Neural crest cell (in vitro differentiated cells): Measurements from ENCODE around the gene BTNL3. TPM values are rescaled to one million over a fixed set of nuclear protein-coding genes. Genes with fewer than 3 reads are reported as not detected.
A peak's percentile ranks its signal among the peaks of the same experiment; 100 is the strongest.

Experiments
- DNase-seq: peaks from one replicate; pipeline ENCODE4 v3.0.0; 2021; ENCODE audit warnings: low read depth, mixed read lengths, low spot score
- H3K27ac Mint-ChIP-seq: one replicate; pipeline ENCODE4 v1.8.0; 2021; ENCODE audit warnings: mild to moderate bottlenecking, mixed read lengths; ENCODE audit not compliant: unreplicated experiment
- H3K27me3 Mint-ChIP-seq: 2 replicates; pipeline ENCODE4 v1.8.0; 2021; ENCODE audit warnings: low read depth, mild to moderate bottlenecking, mixed read lengths
- H3K36me3 Mint-ChIP-seq: 2 replicates; pipeline ENCODE4 v1.8.0; 2021; ENCODE audit warnings: low read depth, mild to moderate bottlenecking, mixed read lengths
- H3K4me1 Mint-ChIP-seq: 2 replicates; pipeline ENCODE4 v1.8.0; 2021; ENCODE audit warnings: mixed read lengths
- H3K4me3 Mint-ChIP-seq: one replicate; pipeline ENCODE4 v1.8.0; 2021; ENCODE audit warnings: mild to moderate bottlenecking, mixed read lengths
- H3K9me3 Mint-ChIP-seq: 2 replicates; pipeline ENCODE4 v1.8.0; 2021; ENCODE audit warnings: mixed read lengths
- total RNA-seq: library from RNA; stranded (reverse); gene quantifications from 2 replicates; pipeline ENCODE4 v1.2.1, GENCODE V29; 2021
- TF ChIP-seq, protein P1 (sequence below): fragments of 200-600 bp; sonication (generic); conservative IDR thresholded peaks from 2 replicates; pipeline ENCODE4 v1.5.0; 2021; ENCODE audit warnings: antibody characterized with exemption, mild to moderate bottlenecking

The BTNL3 gene
- total RNA-seq, 1 donor from 2014 or later = not detected

DNA sequence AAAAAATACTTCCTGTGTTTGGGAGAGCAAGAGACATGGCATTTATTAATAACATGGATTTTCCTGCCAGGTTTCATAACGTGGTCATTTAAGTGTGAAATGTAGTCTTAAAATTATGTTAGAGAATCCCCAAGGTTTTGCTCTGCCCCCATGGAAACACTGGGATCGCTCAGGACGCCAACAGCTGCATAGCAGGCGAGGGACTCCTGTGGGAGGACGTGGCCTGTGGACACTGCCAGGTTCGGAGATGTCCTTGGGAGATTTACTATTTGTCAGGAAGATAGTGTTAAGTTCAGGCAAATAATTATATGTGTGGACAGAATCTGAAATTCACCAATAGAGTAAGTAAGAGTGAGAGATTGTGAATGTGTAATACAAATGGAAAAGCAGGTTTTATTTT lies 52.4 kb downstream of the BTNL3 start:
- TF ChIP-seq, protein P1, sequence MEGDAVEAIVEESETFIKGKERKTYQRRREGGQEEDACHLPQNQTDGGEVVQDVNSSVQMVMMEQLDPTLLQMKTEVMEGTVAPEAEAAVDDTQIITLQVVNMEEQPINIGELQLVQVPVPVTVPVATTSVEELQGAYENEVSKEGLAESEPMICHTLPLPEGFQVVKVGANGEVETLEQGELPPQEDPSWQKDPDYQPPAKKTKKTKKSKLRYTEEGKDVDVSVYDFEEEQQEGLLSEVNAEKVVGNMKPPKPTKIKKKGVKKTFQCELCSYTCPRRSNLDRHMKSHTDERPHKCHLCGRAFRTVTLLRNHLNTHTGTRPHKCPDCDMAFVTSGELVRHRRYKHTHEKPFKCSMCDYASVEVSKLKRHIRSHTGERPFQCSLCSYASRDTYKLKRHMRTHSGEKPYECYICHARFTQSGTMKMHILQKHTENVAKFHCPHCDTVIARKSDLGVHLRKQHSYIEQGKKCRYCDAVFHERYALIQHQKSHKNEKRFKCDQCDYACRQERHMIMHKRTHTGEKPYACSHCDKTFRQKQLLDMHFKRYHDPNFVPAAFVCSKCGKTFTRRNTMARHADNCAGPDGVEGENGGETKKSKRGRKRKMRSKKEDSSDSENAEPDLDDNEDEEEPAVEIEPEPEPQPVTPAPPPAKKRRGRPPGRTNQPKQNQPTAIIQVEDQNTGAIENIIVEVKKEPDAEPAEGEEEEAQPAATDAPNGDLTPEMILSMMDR = no peak
- Mint-ChIP-seq H3K9me3 (no peaks in the 10 kb centered on the region), H3K36me3 (no peaks in the 10 kb centered on the region), H3K27me3 (peaks cover 47% of the 10 kb centered on the region), H3K4me3 (no peak overlapping the region), H3K4me1 (no peaks in the 10 kb centered on the region), H3K27ac (no peak overlapping the region)
- DNase-seq = no peak

- no peaks in the 10 kb centered on the region for H3K9me3 Mint-ChIP-seq
- peaks cover 42% of the 10 kb centered on the region for H3K27me3 Mint-ChIP-seq
Measured at GRCh38 chr5:181042036-181042713, 53.5 kb downstream of the BTNL3 start.

GRCh38 chr5:181042722-181043121 lies 54.1 kb downstream of the BTNL3 start:
- H3K9me3 Mint-ChIP-seq = no peaks in the 10 kb centered on the region
- H3K27ac Mint-ChIP-seq = no peak overlapping the region
- H3K4me3 Mint-ChIP-seq = no peak overlapping the region
- TF ChIP-seq, protein P1 = no peak
- H3K36me3 Mint-ChIP-seq = no peaks in the 10 kb centered on the region
- no peak for DNase-seq
- H3K4me1 Mint-ChIP-seq = no peaks in the 10 kb centered on the region
- peaks cover 42% of the 10 kb centered on the region for H3K27me3 Mint-ChIP-seq

More at GRCh38 chr5:181042036-181042713, 53.5 kb downstream of the BTNL3 start:
- no peaks in the 10 kb centered on the region for H3K4me1 Mint-ChIP-seq
- H3K4me3 Mint-ChIP-seq = no peak overlapping the region
- H3K27ac Mint-ChIP-seq = no peak overlapping the region
- no peak for DNase-seq
- H3K36me3 Mint-ChIP-seq = no peaks in the 10 kb centered on the region
- TF ChIP-seq, protein P1 = no peak

DNA sequence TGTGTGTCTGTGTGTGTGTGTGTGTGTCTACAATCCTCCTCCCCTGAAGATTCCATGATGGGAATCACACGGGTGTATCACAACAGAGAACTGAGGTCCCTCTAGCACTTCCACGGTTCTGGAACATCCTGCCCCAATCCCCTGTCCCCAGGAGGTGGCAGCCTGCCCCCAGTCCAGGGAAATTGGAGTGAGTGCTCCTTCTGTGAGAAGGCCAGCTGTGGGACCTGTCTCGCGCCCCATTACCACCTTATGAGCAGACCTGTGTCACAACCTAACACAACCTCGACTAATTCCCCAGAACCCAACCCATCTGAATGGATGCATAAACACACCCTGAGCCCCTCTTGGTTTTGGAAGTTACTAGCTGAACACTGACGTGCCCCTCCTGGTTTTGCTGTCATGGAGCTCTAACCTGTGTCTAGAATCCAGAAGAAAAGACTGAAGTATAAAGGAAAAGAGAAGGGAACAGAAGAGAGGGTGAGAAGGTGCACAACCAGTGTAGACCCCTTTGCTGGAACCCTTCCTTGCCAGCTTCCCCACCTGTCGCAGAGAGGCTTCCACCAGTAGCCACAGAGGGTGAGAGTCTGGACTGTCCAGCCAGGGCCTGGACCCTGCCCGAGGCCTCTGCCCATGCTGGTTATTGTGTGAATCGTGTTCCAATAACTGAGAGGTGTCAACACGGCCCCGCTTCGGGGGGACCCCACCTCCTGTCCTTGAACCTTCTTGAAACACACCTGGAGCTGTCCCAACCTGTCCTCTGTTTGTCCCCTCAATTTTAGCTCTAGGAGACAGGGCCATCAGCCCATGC lies 54.8 kb downstream of the BTNL3 start:
- Mint-ChIP-seq H3K27ac (peak overlapping the region; percentile 58), H3K27me3 (peaks cover 38% of the 10 kb centered on the region), H3K9me3 (no peaks in the 10 kb centered on the region), H3K36me3 (no peaks in the 10 kb centered on the region), H3K4me1 (no peaks in the 10 kb centered on the region), H3K4me3 (no peak overlapping the region)
- TF ChIP-seq, protein P1 = no peak
- no peak for DNase-seq

- no peak overlapping the region for H3K4me3 Mint-ChIP-seq
Measured at GRCh38 chr5:181044093-181044599, 55.5 kb downstream of the BTNL3 start.

More at GRCh38 chr5:181044093-181044599, 55.5 kb downstream of the BTNL3 start:
- DNase-seq = no peak
- TF ChIP-seq, protein P1 = no peak
- no peaks in the 10 kb centered on the region for H3K4me1 Mint-ChIP-seq
- H3K36me3 Mint-ChIP-seq = no peaks in the 10 kb centered on the region
- peaks cover 37% of the 10 kb centered on the region for H3K27me3 Mint-ChIP-seq
- no peaks in the 10 kb centered on the region for H3K9me3 Mint-ChIP-seq
- peak overlapping the region; percentile 58 for H3K27ac Mint-ChIP-seq
